Measurements from ENCODE around the gene FAM53B. TPM values are rescaled to one million over a fixed set of nuclear protein-coding genes. Genes with fewer than 3 reads are reported as not detected.

FAM53B gene
- total RNA-seq, 1 experiment from 2014 or later = 13.7 TPM

DNA sequence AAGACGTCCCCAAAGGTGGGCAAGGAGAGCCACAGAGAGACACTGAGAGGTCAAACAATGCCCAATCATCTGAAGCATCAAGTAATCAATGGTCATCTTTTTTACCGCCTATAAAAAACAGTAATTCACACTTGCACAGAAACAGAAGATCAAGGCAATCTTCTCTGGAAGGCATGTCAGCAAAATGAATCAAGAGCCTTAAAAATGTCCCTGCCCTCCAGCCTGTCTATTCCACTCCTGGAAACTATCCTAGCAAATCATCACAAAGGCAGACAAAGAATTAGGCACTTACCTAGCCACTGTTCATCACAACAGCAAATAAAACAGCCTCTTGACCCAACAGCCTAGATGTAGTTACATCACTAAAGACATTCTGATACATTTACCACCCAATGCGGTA lies 48.9 kb downstream of the FAM53B start:
- no TSS peak for BruUV-seq (replicated peaks)
- Mint-ChIP-seq H3K27ac (ENCODE audit: unreplicated experiment) (no peak overlapping the region), H3K4me3 (ENCODE audit: unreplicated experiment) (no peak overlapping the region), H3K4me1 (ENCODE audit: low read depth, unreplicated experiment) (no peaks in the 10 kb centered on the region), H3K27me3 (ENCODE audit: insufficient read depth, unreplicated experiment) (no peaks in the 10 kb centered on the region), H3K9me3 (ENCODE audit: unreplicated experiment) (no peaks in the 10 kb centered on the region), H3K36me3 (ENCODE audit: insufficient read depth, unreplicated experiment) (no peaks in the 10 kb centered on the region)
- DNase-seq = no peak
- ChIA-PET POLR2A (no interaction called here), CTCF (interaction anchor here (1.1 kb wide), 1 partner anchor 70 kb away, joined by 3 read pairs; no protein-coding TSS in a partner anchor)
- TF ChIP-seq, protein P1, sequence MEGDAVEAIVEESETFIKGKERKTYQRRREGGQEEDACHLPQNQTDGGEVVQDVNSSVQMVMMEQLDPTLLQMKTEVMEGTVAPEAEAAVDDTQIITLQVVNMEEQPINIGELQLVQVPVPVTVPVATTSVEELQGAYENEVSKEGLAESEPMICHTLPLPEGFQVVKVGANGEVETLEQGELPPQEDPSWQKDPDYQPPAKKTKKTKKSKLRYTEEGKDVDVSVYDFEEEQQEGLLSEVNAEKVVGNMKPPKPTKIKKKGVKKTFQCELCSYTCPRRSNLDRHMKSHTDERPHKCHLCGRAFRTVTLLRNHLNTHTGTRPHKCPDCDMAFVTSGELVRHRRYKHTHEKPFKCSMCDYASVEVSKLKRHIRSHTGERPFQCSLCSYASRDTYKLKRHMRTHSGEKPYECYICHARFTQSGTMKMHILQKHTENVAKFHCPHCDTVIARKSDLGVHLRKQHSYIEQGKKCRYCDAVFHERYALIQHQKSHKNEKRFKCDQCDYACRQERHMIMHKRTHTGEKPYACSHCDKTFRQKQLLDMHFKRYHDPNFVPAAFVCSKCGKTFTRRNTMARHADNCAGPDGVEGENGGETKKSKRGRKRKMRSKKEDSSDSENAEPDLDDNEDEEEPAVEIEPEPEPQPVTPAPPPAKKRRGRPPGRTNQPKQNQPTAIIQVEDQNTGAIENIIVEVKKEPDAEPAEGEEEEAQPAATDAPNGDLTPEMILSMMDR (IDR thresholded peaks at IDR 0.05; ENCODE audit: insufficient read depth in 1 of 2, low read depth in 1 of 2, low read length in 1 of 2, severe bottlenecking in 1 of 2, unreplicated experiment in 1 of 2) = no peak
- intact Hi-C loops (cut with micrococcal nuclease; ENCODE audit: unreplicated experiment) = no loop called here
- no peaks in the 10 kb centered on the region for H3K4me1 ChIP-seq
- no peak overlapping the region for H3K4me3 ChIP-seq (ENCODE audit: low read depth, low read length)
- no peaks in the 10 kb centered on the region for H3K27me3 ChIP-seq (replicated peaks; ENCODE audit: control insufficient read depth, insufficient read depth, low read length)
- no peaks in the 10 kb centered on the region; the same call in 1 of the 2 replicates for H3K36me3 ChIP-seq (ENCODE audit: control insufficient read depth, insufficient read depth, low read length)
- H3K9me3 ChIP-seq = no peaks in the 10 kb centered on the region

GRCh38 chr10:124694481-124695220 lies 49.5 kb downstream of the FAM53B start:
- Histone ChIP-seq H3K27me3 (replicated peaks; ENCODE audit: control insufficient read depth, insufficient read depth, low read length) (no peaks in the 10 kb centered on the region), H3K4me1 (no peaks in the 10 kb centered on the region), H3K4me3 (ENCODE audit: low read depth, low read length) (no peak overlapping the region), H3K9me3 (no peaks in the 10 kb centered on the region), H3K36me3 (ENCODE audit: control insufficient read depth, insufficient read depth, low read length) (no peaks in the 10 kb centered on the region)
- Mint-ChIP-seq H3K27me3 (ENCODE audit: insufficient read depth, unreplicated experiment) (no peaks in the 10 kb centered on the region), H3K4me3 (ENCODE audit: unreplicated experiment) (no peak overlapping the region), H3K27ac (ENCODE audit: unreplicated experiment) (no peak overlapping the region), H3K9me3 (ENCODE audit: unreplicated experiment) (no peaks in the 10 kb centered on the region), H3K4me1 (ENCODE audit: low read depth, unreplicated experiment) (no peaks in the 10 kb centered on the region), H3K36me3 (ENCODE audit: insufficient read depth, unreplicated experiment) (no peaks in the 10 kb centered on the region)
- ChIA-PET CTCF (no interaction called here), POLR2A (no interaction called here)
- TF ChIP-seq, protein P1 (IDR thresholded peaks at IDR 0.05; ENCODE audit: insufficient read depth in 1 of 2, low read depth in 1 of 2, low read length in 1 of 2, severe bottlenecking in 1 of 2, unreplicated experiment in 1 of 2) = no peak
- no TSS peak for BruUV-seq (replicated peaks)
- no peak for DNase-seq
- intact Hi-C loops (cut with micrococcal nuclease; ENCODE audit: unreplicated experiment) = no loop called here

- POLR2A ChIA-PET = no interaction called here
- no peaks in the 10 kb centered on the region for H3K36me3 Mint-ChIP-seq (ENCODE audit: insufficient read depth, unreplicated experiment)
- H3K4me1 ChIP-seq = no peaks in the 10 kb centered on the region
- no peaks in the 10 kb centered on the region for H3K4me1 Mint-ChIP-seq (ENCODE audit: low read depth, unreplicated experiment)
- no TSS peak for BruUV-seq (replicated peaks)
- no peak overlapping the region for H3K4me3 ChIP-seq (ENCODE audit: low read depth, low read length)
- no peaks in the 10 kb centered on the region for H3K36me3 ChIP-seq (ENCODE audit: control insufficient read depth, insufficient read depth, low read length)
- no peaks in the 10 kb centered on the region for H3K27me3 ChIP-seq (replicated peaks; ENCODE audit: control insufficient read depth, insufficient read depth, low read length)
- H3K27ac Mint-ChIP-seq (ENCODE audit: unreplicated experiment) = no peak overlapping the region
- no peak overlapping the region for H3K4me3 Mint-ChIP-seq (ENCODE audit: unreplicated experiment)
- no peaks in the 10 kb centered on the region for H3K9me3 ChIP-seq
- intact Hi-C loops (cut with micrococcal nuclease; ENCODE audit: unreplicated experiment) = no loop called here
- TF ChIP-seq, protein P1 (IDR thresholded peaks at IDR 0.05; ENCODE audit: insufficient read depth in 1 of 2, low read depth in 1 of 2, low read length in 1 of 2, severe bottlenecking in 1 of 2, unreplicated experiment in 1 of 2) = no peak
- CTCF ChIA-PET = no interaction called here
- DNase-seq = no peak
- H3K27me3 Mint-ChIP-seq (ENCODE audit: insufficient read depth, unreplicated experiment) = no peaks in the 10 kb centered on the region
- no peaks in the 10 kb centered on the region for H3K9me3 Mint-ChIP-seq (ENCODE audit: unreplicated experiment)
Measured at GRCh38 chr10:124693801-124694416, 50.3 kb downstream of the FAM53B start.
